Mesodermal cell (in vitro differentiated cells): ENCODE measurements around the gene DNAJB13.

Experiments
- H3K27ac ChIP-seq: 2 replicates; pipeline ENCODE4 v1.7.0; 2013; ENCODE audit warnings: mild to moderate bottlenecking, low read depth, low read length, moderate library complexity; ENCODE audit not compliant: severe bottlenecking
- H3K36me3 ChIP-seq: 2 replicates; pipeline ENCODE4 v1.7.1; 2013; ENCODE audit warnings: mild to moderate bottlenecking, low read length, moderate library complexity; ENCODE audit not compliant: control insufficient read depth, insufficient read depth
- H3K4me1 ChIP-seq: one replicate; pipeline ENCODE4 v1.7.1; 2013; ENCODE audit warnings: mild to moderate bottlenecking, low read length; ENCODE audit not compliant: insufficient read depth, control insufficient read depth, poor library complexity, severe bottlenecking
- H3K4me3 ChIP-seq: 2 replicates; pipeline ENCODE4 v1.7.0; 2013; ENCODE audit warnings: low read length, control low read depth, mild to moderate bottlenecking; ENCODE audit not compliant: insufficient read depth, poor library complexity, severe bottlenecking; ENCODE audit errors: extremely low read depth
- H3K9me3 ChIP-seq: 2 replicates; pipeline ENCODE4 v1.7.1; 2013; ENCODE audit warnings: mild to moderate bottlenecking, low read length, moderate library complexity; ENCODE audit not compliant: control insufficient read depth
- WGBS, 2 experiments: methylation state at CpG; one replicate each; pipeline ENCODE4 v1.1.5; 2013; ENCODE audit warnings: missing lambda C conversion rate in 2 of 2; ENCODE audit not compliant: insufficient coverage in 2 of 2; 5-methylcytosine and 5-hydroxymethylcytosine counted together

The DNAJB13 gene

DNA sequence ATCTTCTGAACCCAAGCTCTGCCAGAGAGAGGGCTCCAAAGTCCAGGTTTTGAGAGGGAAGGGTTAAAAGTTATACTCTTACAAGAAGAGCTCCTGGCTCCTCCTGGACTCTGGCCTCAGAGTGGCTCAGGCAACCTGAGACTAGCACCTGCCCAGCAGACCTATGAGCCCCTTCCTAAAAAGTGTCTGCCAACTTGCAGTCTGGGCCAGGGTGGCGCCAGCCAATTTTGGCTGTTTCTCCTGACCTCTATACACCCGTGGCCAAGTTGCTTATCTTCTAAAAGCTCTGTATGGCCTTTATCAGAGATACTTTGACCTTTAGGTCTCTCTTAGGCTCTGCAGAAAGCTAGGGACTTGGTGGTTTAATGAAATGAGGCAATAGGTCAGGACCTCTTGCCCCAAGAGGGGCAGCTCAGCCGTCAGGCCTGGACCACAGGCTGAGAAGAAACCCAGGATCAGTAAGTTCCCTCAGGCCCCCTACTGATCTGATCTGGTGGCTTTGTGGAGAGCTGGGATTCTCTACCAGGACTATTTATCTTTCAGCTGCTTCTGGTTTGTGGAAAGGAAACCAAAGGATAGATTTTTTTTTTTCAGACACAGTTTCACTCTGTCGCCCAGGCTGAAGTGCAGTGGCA is 68.4 kb downstream of the DNAJB13 start:
- 93 to 100% methylated on average over 3 to 4 of the region's 4 CpGs for WGBS, 2 experiments
- no peak overlapping the region for H3K4me3 ChIP-seq
- H3K4me1 ChIP-seq = no peaks in the 10 kb centered on the region
- H3K36me3 ChIP-seq = peaks cover 27% of the 10 kb centered on the region
- H3K9me3 ChIP-seq = no peaks in the 10 kb centered on the region
- H3K27ac ChIP-seq = peak overlapping the region; percentile 31

DNA sequence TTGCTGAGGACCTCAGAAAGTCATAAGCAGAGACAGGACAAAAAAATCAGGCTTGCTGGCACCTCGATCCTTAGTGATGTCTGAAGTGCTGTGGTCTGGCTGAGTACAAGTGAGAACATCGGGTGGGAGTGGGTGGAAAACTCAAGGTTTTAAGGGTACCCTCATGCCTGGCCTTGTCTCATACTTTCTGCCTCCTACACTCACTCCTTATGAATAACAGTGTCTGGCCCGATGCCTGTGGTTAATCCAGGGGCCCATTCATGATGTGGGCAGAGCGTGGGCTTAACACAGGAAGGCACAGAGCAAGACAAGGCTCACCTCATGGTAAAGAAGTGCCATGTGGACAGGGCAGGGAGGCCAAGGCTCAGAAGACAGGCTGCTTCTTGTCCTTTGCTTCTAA is 69.0 kb downstream of the DNAJB13 start:
- no peaks in the 10 kb centered on the region for H3K9me3 ChIP-seq
- H3K27ac ChIP-seq = peak overlapping the region; percentile 31
- H3K4me3 ChIP-seq = no peak overlapping the region
- peaks cover 27% of the 10 kb centered on the region for H3K36me3 ChIP-seq
- 91 to 97% methylated on average over 3 to 4 of the region's 4 CpGs for WGBS, 2 experiments
- H3K4me1 ChIP-seq = no peaks in the 10 kb centered on the region
